Colon (tissue), 2 donors: ENCODE results near the gene PRPF39.
"Not testable (repeated sequence)": the region's sequence is repeated elsewhere in the genome, so short reads cannot be mapped to it uniquely, and the experiment has no call there.

Experiments
- FAIRE-seq: peaks from 2 replicates; lab custom pipeline; 2012; peaks lifted over from hg19 to GRCh38; lab: Jason Lieb, UNC
- donor health status: control.
- donor health status: control.

Gene PRPF39

DNA sequence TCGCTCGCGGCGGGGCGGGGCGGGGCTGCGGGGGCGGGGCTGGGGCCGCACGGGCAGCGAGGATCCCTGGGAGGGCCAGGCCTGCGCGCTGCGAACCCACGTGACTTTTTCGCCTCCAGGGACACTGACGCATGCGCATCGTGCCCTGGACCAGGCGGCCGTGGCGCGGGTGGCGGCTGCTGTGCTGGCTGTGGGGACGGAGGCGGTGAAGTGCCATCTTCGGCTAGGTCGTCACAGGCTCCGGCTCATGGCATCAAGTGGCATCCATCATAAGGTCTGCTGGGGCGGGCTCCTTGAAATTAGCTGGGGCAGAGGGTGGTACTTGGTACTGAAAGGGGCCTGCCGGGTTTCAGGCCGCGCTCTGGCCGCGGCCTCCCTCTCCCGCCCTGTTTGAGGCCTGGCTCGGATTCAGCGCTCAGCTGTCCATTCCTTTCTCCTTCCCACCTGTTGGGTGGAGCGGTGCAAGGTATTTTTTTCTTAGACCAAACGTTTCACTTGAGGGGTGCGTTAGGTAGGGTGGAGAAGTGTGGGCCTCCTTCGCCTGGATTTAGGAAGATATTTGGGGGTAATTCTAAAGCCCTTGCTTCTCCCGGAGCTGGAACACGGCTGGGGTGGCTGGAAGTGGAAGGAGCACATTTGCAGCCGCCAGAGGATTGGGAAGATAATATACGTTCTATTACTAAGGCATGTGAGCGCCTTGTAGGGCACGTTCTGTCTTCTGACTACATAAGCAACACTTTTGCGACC lies at the start of gene PRPF39:
TSS of gene PRPF39 (plus strand) at position 141 of the 747 bp plus-strand sequence. CDS start 11,124 bp downstream, outside the sequence.
- no peak for FAIRE-seq

GRCh38 chr14:45034730-45035129 lies 49.2 kb upstream of the PRPF39 start:
- no peak for FAIRE-seq

GRCh38 chr14:45038256-45038655 lies 45.7 kb upstream of the PRPF39 start:
- FAIRE-seq, result no peak

DNA sequence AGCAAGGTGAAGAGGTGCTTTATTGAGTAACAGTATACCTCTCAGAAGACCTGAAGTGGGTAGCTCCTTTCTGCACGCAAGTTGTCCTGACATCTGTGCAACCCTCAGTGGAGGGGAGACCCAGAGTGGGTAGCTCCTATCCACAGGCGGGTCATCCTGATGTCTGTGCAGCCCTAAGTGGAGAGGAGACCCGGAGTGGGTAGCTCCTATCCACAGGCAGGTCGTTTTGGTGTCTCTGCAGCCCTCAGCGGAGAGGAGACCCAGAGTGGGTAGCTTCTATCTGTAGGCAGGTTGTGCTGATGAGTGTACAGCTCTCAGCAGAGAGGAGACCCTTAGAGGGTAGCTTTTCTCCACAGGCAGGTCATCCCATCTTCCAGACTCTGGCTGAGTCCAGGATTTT lies 45.1 kb upstream of the PRPF39 start:
- FAIRE-seq, result no peak

- no peak for FAIRE-seq
Observed at GRCh38 chr14:45039390-45039789, 44.5 kb upstream of the PRPF39 start.

- FAIRE-seq, result no peak
Observed at GRCh38 chr14:45041641-45042040, 42.3 kb upstream of the PRPF39 start.

DNA sequence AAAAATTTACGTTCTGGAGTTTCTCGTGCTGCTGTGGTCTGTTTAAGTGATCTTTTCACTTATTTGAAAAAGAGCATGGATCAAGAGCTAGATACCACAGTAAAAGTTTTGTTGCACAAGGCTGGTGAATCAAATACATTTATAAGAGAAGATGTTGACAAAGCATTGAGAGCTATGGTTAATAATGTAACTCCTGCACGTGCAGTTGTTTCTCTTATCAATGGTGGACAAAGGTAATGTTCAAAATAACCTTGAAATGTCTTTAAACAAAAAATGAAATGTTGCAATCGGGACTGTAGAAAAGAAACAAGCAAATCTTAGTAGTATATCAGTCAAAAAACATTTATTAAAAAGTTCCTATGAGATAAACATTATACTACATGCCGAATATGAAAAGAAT lies 39.3 kb upstream of the PRPF39 start:
- FAIRE-seq, result peak; percentile 57

- FAIRE-seq, result peak; percentile 49
Observed at GRCh38 chr14:45048385-45048784, 35.5 kb upstream of the PRPF39 start.

DNA sequence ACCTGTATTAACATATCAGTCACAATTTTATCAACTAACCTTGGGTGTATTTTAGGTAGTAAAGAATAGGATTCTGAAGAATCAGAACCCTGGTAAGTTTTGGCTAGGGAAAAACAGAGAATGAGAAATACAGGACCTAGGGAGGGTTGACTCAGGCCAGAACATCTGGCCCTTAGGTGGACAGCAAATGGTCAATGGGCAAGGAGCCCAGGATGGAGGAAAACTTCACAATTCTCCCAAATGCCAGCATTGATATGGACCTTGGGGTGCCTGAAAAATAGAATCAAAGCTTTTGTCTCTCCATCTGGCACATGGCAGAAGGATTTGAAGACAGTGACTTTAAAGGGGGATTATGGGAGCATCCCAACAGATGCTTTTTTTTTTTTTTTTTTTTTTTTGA lies 32.7 kb upstream of the PRPF39 start:
- no peak for FAIRE-seq

DNA sequence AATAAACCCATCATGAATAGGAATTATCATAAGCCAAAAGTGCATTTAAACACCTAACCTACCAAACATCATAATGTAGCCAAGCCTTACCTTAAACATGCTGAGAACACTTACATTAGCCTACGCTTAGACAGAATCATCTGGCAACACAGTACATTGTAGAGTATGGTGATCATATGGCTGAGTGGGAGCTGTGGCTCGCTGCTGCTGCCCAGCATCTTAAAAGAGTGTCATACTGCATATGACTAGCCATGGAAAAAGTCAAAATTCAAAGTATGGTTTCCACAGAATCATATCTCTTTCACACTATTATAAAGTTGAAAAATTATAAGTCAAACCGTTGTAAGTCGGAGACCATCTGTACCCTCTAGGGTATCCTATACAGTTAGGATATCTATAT lies 32.0 kb upstream of the PRPF39 start:
- no peak for FAIRE-seq

- no peak for FAIRE-seq
Observed at GRCh38 chr14:45057349-45057748, 26.6 kb upstream of the PRPF39 start.

DNA sequence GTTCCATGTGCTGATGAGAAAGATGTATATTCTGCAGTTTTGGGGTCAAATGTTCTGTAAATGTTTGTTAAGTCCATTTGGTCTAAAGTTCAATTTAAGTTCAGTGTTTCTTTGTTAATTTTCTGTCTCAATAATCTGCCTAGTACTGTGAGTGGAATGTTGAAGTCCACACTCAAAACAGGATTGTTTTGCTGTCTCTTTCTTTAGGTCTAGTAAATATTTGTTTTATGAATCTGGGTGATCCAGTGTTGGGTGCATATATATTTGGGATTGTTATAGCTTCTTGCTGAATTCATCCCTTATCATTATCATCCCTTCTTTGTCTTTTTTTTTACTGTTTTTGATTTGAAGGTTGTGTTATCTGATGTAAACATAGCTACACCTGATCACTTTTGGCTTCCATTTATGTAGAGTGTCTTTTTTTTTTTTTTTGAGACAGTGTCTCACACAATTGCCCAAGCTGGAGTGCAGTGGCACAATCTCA lies 26.0 kb upstream of the PRPF39 start:
- no peak for FAIRE-seq

DNA sequence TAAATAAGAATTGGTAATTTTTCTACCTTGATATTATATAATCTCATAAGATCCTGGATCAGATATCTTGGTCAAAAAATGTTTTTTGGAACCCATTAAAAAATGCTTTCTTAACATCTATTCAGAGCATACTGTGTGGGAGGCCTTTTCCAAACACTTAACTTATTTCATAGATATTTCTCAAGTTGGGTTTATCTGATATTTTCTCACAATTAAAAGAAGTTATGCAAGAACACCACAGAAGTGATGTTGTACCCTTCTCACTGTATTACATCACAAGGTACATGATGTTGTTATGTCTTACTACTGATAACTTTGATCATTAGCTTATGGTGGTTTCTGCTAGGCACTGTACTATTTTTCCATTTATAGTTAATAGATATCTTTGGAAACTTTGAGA lies 23.4 kb upstream of the PRPF39 start:
- FAIRE-seq, result no peak

- no peak for FAIRE-seq
Observed at GRCh38 chr14:45065540-45065939, 18.4 kb upstream of the PRPF39 start.

DNA sequence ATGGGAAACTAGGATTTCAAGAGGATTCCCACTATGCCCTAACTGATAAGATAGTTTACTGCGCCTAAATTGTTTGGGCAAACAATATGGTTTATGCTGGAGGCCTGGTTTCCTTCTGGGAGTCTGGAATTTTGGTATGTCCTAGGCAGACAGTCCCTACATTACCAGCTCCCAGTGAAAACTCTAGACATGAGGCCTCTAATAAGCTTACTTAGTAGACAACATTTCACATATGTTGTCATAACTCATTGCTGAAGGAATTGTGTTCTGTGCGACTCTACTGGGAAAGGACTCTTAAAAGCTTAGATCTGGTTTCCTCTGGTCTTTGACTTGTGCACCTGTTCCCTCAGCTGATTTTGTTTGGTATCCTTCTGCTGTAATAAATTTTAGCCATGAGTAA lies 18.0 kb upstream of the PRPF39 start:
- no peak for FAIRE-seq

- no peak for FAIRE-seq
Observed at GRCh38 chr14:45066667-45067066, 17.2 kb upstream of the PRPF39 start.

DNA sequence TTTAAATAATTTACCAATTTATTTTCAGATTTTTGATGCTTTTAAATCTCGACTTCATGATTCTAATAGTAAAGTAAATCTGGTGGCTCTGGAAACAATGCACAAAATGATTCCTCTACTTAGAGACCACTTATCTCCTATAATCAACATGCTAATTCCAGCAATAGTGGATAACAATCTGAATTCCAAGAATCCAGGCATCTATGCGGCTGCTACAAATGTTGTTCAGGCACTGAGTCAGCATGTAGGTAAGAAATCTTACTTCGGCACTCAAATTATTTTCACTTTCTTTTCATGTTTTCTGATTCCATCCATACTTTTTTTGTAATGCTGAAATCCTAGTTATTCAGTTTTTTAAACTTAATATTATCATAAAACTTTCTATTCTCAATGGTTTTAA lies 15.5 kb upstream of the PRPF39 start:
- FAIRE-seq, result no peak

- FAIRE-seq, result no peak
Observed at GRCh38 chr14:45070215-45070614, 13.7 kb upstream of the PRPF39 start.

DNA sequence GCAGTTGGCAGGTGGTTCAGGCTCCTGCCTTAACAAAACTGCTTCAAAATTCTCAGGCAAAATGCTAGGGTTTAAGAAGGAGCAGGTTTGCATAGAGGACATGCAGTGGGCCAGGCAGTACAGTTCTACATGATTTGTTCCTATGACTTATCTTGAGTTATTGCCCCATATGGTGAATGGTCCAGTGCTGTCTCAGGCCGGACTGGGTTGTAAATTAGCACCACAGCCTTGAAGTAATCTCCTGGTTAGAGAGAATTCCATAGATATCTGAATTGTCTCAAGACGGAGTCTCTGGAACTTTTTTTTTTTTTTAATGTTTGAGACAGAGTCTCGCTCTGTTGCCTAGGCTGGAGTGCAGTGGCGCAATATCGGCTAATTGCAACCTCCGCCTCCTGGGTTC lies 11.8 kb upstream of the PRPF39 start:
- FAIRE-seq, result no peak

DNA sequence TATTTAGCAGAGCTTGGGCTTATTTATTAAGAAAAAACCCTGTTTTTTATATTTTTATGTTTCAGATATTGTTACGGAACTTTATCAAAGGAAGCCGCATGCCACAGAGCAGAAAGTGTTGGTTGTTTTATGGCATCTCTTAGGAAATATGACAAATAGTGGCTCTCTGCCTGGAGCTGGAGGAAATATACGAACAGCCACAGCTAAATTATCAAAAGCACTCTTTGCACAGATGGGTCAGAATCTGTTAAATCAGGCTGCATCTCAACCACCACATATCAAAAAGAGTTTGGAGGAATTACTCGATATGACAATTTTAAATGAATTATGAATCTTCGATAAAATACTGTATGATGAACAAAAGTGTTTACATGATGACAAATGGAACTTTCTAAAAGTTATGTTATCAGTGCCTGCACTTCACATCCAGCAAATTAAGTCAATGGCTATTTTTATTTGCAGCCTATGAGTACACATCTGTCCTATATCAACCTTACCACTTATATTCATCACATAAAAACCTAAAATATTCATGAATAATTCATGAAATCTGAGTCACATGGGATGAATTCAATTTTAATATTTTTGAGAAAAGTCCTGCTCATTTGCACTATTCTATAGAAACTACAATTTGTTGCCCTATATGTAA lies 10.6 kb upstream of the PRPF39 start:
- no peak for FAIRE-seq

- no peak for FAIRE-seq
Observed at GRCh38 chr14:45078323-45078722, 5.6 kb upstream of the PRPF39 start.

- not testable (repeated sequence) for FAIRE-seq
Observed at GRCh38 chr14:45080416-45080968, 3.4 kb upstream of the PRPF39 start.

DNA sequence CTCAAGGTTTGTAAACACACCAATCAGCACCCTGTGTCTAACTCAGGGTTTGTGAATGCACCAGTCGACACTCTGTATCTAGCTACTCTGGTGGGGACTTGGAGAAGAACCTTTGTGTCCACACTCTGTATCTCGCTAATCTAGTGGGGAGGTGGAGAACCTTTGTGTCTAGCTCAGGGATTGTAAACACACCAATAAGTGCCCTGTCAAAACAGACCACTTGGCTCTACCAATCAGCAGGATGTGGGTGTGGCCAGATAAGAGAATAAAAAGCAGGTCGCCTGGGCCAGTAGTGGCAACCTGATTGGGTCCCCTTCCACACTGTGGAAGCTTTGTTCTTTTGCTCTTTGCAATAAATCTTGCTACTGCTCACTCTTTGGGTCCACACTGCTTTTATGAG lies 2.8 kb upstream of the PRPF39 start:
- not testable (repeated sequence) for FAIRE-seq
